ENCODE measurements around the gene IL22.

The IL22 gene

DNA sequence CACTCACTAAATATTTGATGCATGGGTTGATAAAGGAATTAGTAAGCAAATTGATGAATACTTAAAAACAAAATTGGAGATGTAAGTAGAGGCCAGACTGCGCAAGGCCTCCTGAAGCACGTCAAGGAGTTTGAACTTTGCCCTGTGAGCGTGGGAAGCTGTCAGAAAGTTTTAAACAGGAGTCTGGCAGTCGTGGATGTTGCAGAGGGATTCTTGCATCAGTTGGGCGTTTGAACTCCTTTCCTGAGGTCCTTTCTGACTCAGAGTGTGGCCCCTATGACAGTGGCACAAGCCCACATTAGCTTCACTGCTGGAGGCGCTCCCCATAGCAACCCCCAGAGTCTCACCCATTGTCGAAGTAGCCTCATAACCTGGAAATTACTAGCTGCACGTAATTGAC lies 17.9 kb upstream of the IL22 start:
- DNase-seq = no peak
- TF ChIP-seq, protein P1, sequence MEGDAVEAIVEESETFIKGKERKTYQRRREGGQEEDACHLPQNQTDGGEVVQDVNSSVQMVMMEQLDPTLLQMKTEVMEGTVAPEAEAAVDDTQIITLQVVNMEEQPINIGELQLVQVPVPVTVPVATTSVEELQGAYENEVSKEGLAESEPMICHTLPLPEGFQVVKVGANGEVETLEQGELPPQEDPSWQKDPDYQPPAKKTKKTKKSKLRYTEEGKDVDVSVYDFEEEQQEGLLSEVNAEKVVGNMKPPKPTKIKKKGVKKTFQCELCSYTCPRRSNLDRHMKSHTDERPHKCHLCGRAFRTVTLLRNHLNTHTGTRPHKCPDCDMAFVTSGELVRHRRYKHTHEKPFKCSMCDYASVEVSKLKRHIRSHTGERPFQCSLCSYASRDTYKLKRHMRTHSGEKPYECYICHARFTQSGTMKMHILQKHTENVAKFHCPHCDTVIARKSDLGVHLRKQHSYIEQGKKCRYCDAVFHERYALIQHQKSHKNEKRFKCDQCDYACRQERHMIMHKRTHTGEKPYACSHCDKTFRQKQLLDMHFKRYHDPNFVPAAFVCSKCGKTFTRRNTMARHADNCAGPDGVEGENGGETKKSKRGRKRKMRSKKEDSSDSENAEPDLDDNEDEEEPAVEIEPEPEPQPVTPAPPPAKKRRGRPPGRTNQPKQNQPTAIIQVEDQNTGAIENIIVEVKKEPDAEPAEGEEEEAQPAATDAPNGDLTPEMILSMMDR (IDR thresholded peaks at IDR 0.05) = no peak
- no peaks in the 10 kb centered on the region for H3K9me3 ChIP-seq
- intact Hi-C loops (cut with DNase I; ENCODE audit: low total_unique reads) = no loop called here
- H3K4me3 ChIP-seq = no peak overlapping the region
- peaks cover 0 to 5% (median 0%) of the 10 kb centered on the region in 4 donors for H3K4me1 ChIP-seq
- no peaks in the 10 kb centered on the region for H3K27me3 ChIP-seq
- H3K27ac ChIP-seq = no peak overlapping the region
- H3K36me3 ChIP-seq = no peaks in the 10 kb centered on the region

DNA sequence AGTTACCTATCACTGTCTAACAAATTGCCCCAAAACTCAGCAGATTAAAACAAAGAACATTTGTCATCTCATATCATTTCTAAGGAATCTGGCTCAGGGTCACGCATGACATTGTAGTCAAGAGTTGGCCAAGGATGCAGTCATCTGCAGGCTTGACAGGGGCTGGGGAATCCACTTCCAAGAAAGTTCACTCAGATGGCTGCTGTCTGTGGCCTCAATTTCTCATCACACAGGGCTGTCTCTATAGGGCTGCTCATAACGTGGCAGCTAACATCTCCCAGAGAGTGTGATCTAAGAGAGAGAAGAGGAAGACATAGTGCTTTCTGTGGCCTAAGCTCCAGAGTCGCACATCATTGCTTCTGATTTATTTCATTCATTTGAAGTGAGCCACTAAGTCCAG lies 17.0 kb upstream of the IL22 start:
- DNase-seq = no peak
- intact Hi-C loops (cut with DNase I; ENCODE audit: low total_unique reads) = no loop called here
- TF ChIP-seq, protein P1 (IDR thresholded peaks at IDR 0.05) = no peak
- H3K27ac ChIP-seq = no peak overlapping the region
- H3K36me3 ChIP-seq = no peaks in the 10 kb centered on the region
- H3K9me3 ChIP-seq = no peaks in the 10 kb centered on the region
- no peaks in the 10 kb centered on the region for H3K27me3 ChIP-seq
- peaks cover 0 to 5% (median 0%) of the 10 kb centered on the region in 4 donors for H3K4me1 ChIP-seq
- no peak overlapping the region for H3K4me3 ChIP-seq

DNA sequence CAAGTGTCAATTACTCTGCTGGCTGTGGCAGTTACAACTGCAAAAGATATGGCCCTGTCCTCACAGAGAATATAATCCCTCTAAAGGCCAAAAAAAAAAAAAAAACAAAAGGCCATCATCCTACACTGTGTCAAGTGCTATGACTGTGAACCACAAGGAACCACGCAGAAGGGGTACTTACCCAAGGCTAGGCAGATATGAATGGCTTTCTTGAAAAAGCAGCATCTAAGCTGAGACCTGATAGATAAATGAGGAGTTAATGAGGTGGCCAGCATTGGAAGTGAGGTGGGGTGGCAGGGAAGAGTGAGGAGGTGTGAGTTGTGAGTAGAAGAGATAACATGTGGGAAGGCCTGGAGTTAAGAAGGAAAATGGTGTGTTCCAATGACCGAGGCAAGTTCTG lies 16.4 kb upstream of the IL22 start:
- DNase-seq = no peak
- intact Hi-C loops (cut with DNase I; ENCODE audit: low total_unique reads) = no loop called here
- Histone ChIP-seq H3K27me3 (no peaks in the 10 kb centered on the region), H3K27ac (no peak overlapping the region), H3K9me3 (no peaks in the 10 kb centered on the region), H3K36me3 (no peaks in the 10 kb centered on the region), H3K4me1 (peaks cover 0 to 5% (median 0%) of the 10 kb centered on the region in 4 donors), H3K4me3 (no peak overlapping the region)
- TF ChIP-seq, protein P1 (IDR thresholded peaks at IDR 0.05) = no peak

DNA sequence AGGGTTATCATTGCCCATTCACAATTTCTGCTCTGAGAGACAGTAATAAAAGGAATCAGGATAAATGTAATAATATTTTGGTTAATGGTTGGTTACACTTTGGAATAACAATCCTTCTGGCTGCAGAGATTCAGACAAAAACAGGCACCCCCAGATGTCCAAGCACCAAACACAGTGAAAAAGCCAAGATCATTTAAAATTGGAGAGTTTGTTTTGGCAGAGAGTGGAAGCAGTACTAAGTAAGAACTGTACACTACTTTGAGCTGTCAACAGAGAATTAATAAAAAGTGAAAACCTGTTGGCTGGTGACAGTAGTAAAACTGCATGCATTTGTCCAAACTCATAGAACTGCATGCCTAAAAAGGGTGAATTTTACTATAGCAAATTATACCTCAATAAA lies 15.6 kb upstream of the IL22 start:
- Histone ChIP-seq H3K4me3 (no peak overlapping the region), H3K4me1 (peaks cover 0 to 5% (median 0%) of the 10 kb centered on the region in 4 donors), H3K36me3 (no peaks in the 10 kb centered on the region), H3K9me3 (no peaks in the 10 kb centered on the region), H3K27me3 (no peaks in the 10 kb centered on the region), H3K27ac (no peak overlapping the region)
- TF ChIP-seq, protein P1 (IDR thresholded peaks at IDR 0.05) = no peak
- DNase-seq = no peak
- intact Hi-C loops (cut with DNase I; ENCODE audit: low total_unique reads) = no loop called here

DNA sequence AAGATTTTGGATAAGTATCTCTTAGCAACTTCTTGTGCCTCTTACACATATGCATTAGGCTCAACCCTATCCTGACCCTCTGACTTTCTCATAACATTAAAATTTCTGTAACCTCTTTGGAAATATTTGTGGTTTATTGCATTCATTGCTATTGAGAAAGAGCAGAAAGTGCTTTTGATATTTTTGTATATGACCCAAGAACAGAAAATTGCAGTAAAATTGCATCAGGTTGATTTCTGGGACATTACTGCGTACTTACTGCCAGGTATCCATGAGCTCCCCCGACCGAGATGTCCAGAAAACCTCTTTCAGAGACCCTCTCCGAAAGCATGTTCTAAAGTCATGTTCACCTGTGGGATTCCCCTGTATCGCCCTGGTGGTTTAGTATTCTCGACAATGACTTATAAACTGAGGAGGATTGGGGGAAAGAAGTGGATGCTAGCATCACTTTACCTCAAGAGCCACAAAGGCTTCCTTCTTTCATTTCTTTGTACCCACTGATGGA lies 14.5 kb upstream of the IL22 start:
- Histone ChIP-seq H3K27ac (no peak overlapping the region), H3K27me3 (no peaks in the 10 kb centered on the region), H3K9me3 (no peaks in the 10 kb centered on the region), H3K36me3 (no peaks in the 10 kb centered on the region), H3K4me1 (peaks cover 0 to 5% (median 0%) of the 10 kb centered on the region in 4 donors), H3K4me3 (no peak overlapping the region)
- TF ChIP-seq, protein P1 (IDR thresholded peaks at IDR 0.05) = no peak
- no peak for DNase-seq
- intact Hi-C loops (cut with DNase I; ENCODE audit: low total_unique reads) = no loop called here

DNA sequence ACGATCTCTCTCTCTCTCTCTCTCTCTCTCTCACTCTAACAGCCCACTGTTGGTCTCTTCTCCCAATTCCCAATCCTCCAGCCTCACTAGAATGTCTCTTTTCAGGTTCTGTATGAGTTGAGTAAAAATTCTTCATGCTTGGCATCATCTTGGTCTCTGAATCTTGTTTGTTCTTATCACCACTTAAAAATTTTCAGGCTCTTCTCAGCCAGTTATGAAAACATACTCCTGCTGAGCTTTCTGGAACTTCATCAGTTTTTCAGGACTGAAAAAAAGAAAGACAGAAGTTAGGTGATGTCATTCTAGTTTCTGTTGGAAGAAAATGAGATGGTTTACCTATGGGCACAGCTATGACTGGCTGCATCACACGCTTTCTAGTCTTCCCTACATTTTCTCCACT lies 11.5 kb upstream of the IL22 start:
- no peaks in the 10 kb centered on the region for H3K27me3 ChIP-seq
- intact Hi-C loops (cut with DNase I; ENCODE audit: low total_unique reads) = no loop called here
- no peak overlapping the region for H3K4me3 ChIP-seq

More for the DNA sequence above, 11.5 kb upstream of the IL22 start:
- no peak for DNase-seq
- no peaks in the 10 kb centered on the region for H3K36me3 ChIP-seq
- H3K9me3 ChIP-seq = no peaks in the 10 kb centered on the region
- peaks cover 0 to 5% (median 0%) of the 10 kb centered on the region in 4 donors for H3K4me1 ChIP-seq
- TF ChIP-seq, protein P1 (IDR thresholded peaks at IDR 0.05) = no peak
- no peak overlapping the region for H3K27ac ChIP-seq

Measured in tibial artery (tissue), 4 donors.